Measurements from ENCODE around the gene METAP1.

- TF ChIP-seq EZH2 (IDR thresholded peaks at IDR 0.05; ENCODE audit: low read depth, low read length, severe bottlenecking): no peak
- no peak for TF ChIP-seq CTCF (IDR thresholded peaks at IDR 0.05; ENCODE audit: control extremely low read depth in 1 of 3, insufficient read depth in 1 of 3, low read depth in 1 of 3, low read length in 3 of 3)
- no peak for TF ChIP-seq NRF1 (IDR thresholded peaks at IDR 0.05; ENCODE audit: low read depth, low read length)
- no peak for TF ChIP-seq EGR1 (IDR thresholded peaks at IDR 0.05; ENCODE audit: borderline replicate concordance, low read depth, low read length)
- no peak for TF ChIP-seq USF2 (IDR thresholded peaks at IDR 0.05; ENCODE audit: low read length)
- no peak for TF ChIP-seq POLR2A (IDR thresholded peaks at IDR 0.05; ENCODE audit: control extremely low read depth in 1 of 2, low read depth in 2 of 2, low read length in 2 of 2)
- no peak for TF ChIP-seq MAFK (IDR thresholded peaks at IDR 0.05; ENCODE audit: low read depth, low read length)
- no peak for TF ChIP-seq GABPA (IDR thresholded peaks at IDR 0.05; ENCODE audit: borderline replicate concordance, insufficient read depth, low read length)
- TF ChIP-seq CBX5 (IDR thresholded peaks at IDR 0.05; ENCODE audit: low read depth, low read length): no peak
- no peak for TF ChIP-seq SUZ12 (IDR thresholded peaks at IDR 0.05; ENCODE audit: low read length)
- no peak for TF ChIP-seq SIN3A (conservative IDR thresholded peaks at IDR 0.05 in 1 of 2, IDR thresholded peaks at IDR 0.05 in 1 of 2; ENCODE audit: low read depth in 1 of 2, low read length in 2 of 2)
- TF ChIP-seq RAD21 (IDR thresholded peaks at IDR 0.05 in 1 of 2, conservative IDR thresholded peaks at IDR 0.05 in 1 of 2; ENCODE audit: low read depth in 2 of 2, low read length in 2 of 2): no peak
- no peak for TF ChIP-seq TAF7 (optimal IDR thresholded peaks at IDR 0.05; ENCODE audit: borderline replicate concordance, low read depth, low read length)
Observed at GRCh38 chr4:99052902-99053301, 57.4 kb downstream of the METAP1 start.
